ENCODE measurements around the gene RIPK4. TPM values are rescaled to one million over a fixed set of nuclear protein-coding genes. Genes with fewer than 3 reads are reported as not detected.
"Not testable (repeated sequence)": the region's sequence is repeated elsewhere in the genome, so short reads cannot be mapped to it uniquely, and the experiment has no call there.

RIPK4 gene
- total RNA-seq, 1 experiment from 2014 or later: 16.0 TPM

- Histone ChIP-seq H3K27me3 (replicated peaks; ENCODE audit: insufficient read depth, low read depth, low read length, poor library complexity) (no peaks in the 10 kb centered on the region), H3K4me3 (ENCODE audit: low read depth, low read length, poor library complexity, severe bottlenecking) (no peak overlapping the region), H3K4me1 (ENCODE audit: insufficient read depth, low read length, poor library complexity, severe bottlenecking) (no peaks in the 10 kb centered on the region), H3K36me3 (ENCODE audit: insufficient read depth, low read length, poor library complexity, severe bottlenecking) (no peaks in the 10 kb centered on the region), H3K9me3 (ENCODE audit: low read depth, low read length, poor library complexity, severe bottlenecking) (no peaks in the 10 kb centered on the region), H3K27ac (ENCODE audit: low read depth, low read length, poor library complexity, severe bottlenecking) (no peak overlapping the region)
- TF ChIP-seq CTCF (conservative IDR thresholded peaks at IDR 0.05; ENCODE audit: low read depth, low read length) (no peak), EZH2 (IDR thresholded peaks at IDR 0.05; ENCODE audit: borderline replicate concordance, low read depth, low read length, poor library complexity, severe bottlenecking) (no peak)
- ChIA-PET CTCF (no interaction called here), POLR2A (ENCODE audit: low non-redundant PET) (no interaction called here)
- intact Hi-C loops (cut with micrococcal nuclease; ENCODE audit: unreplicated experiment): no loop called here
- no peak for DNase-seq (ENCODE audit: low spot score)
- BruUV-seq (replicated peaks): no TSS peak
Measured at GRCh38 chr21:41698071-41698470, 68.8 kb downstream of the RIPK4 start.

- H3K36me3 ChIP-seq (ENCODE audit: insufficient read depth, low read length, poor library complexity, severe bottlenecking): no peaks in the 10 kb centered on the region
- BruUV-seq (replicated peaks): no TSS peak
- ChIA-PET POLR2A (ENCODE audit: low non-redundant PET) (no interaction called here), CTCF (no interaction called here)
- H3K27me3 ChIP-seq (replicated peaks; ENCODE audit: insufficient read depth, low read depth, low read length, poor library complexity): no peaks in the 10 kb centered on the region
- DNase-seq (ENCODE audit: low spot score): no peak
- H3K4me3 ChIP-seq (ENCODE audit: low read depth, low read length, poor library complexity, severe bottlenecking): no peak overlapping the region
- no peak overlapping the region for H3K27ac ChIP-seq (ENCODE audit: low read depth, low read length, poor library complexity, severe bottlenecking)
- intact Hi-C loops (cut with micrococcal nuclease; ENCODE audit: unreplicated experiment): no loop called here
- TF ChIP-seq EZH2 (IDR thresholded peaks at IDR 0.05; ENCODE audit: borderline replicate concordance, low read depth, low read length, poor library complexity, severe bottlenecking) (no peak), CTCF (conservative IDR thresholded peaks at IDR 0.05; ENCODE audit: low read depth, low read length) (no peak)
- no peaks in the 10 kb centered on the region for H3K4me1 ChIP-seq (ENCODE audit: insufficient read depth, low read length, poor library complexity, severe bottlenecking)
- H3K9me3 ChIP-seq (ENCODE audit: low read depth, low read length, poor library complexity, severe bottlenecking): no peaks in the 10 kb centered on the region
Measured at GRCh38 chr21:41695513-41695912, 71.3 kb downstream of the RIPK4 start.

GRCh38 chr21:41694042-41694441, 72.8 kb downstream of the RIPK4 start:
- H3K36me3 ChIP-seq (ENCODE audit: insufficient read depth, low read length, poor library complexity, severe bottlenecking); CTCF ChIA-PET; POLR2A ChIA-PET (ENCODE audit: low non-redundant PET); H3K27me3 ChIP-seq (replicated peaks; ENCODE audit: insufficient read depth, low read depth, low read length, poor library complexity); H3K9me3 ChIP-seq (ENCODE audit: low read depth, low read length, poor library complexity, severe bottlenecking); H3K4me3 ChIP-seq (ENCODE audit: low read depth, low read length, poor library complexity, severe bottlenecking); H3K4me1 ChIP-seq (ENCODE audit: insufficient read depth, low read length, poor library complexity, severe bottlenecking); DNase-seq (ENCODE audit: low spot score); BruUV-seq (replicated peaks); H3K27ac ChIP-seq (ENCODE audit: low read depth, low read length, poor library complexity, severe bottlenecking); intact Hi-C loops (cut with micrococcal nuclease; ENCODE audit: unreplicated experiment): not testable (repeated sequence)

- Histone ChIP-seq H3K36me3 (ENCODE audit: insufficient read depth, low read length, poor library complexity, severe bottlenecking) (no peaks in the 10 kb centered on the region), H3K4me1 (ENCODE audit: insufficient read depth, low read length, poor library complexity, severe bottlenecking) (no peaks in the 10 kb centered on the region), H3K4me3 (ENCODE audit: low read depth, low read length, poor library complexity, severe bottlenecking) (no peak overlapping the region), H3K9me3 (ENCODE audit: low read depth, low read length, poor library complexity, severe bottlenecking) (no peaks in the 10 kb centered on the region), H3K27ac (ENCODE audit: low read depth, low read length, poor library complexity, severe bottlenecking) (no peak overlapping the region), H3K27me3 (replicated peaks; ENCODE audit: insufficient read depth, low read depth, low read length, poor library complexity) (no peaks in the 10 kb centered on the region)
- BruUV-seq (replicated peaks): no TSS peak
- POLR2A ChIA-PET (ENCODE audit: low non-redundant PET): no interaction called here
- no peak for DNase-seq (ENCODE audit: low spot score)
- intact Hi-C loops (cut with micrococcal nuclease; ENCODE audit: unreplicated experiment): no loop called here
- no peak for TF ChIP-seq EZH2 (IDR thresholded peaks at IDR 0.05; ENCODE audit: borderline replicate concordance, low read depth, low read length, poor library complexity, severe bottlenecking)
- TF ChIP-seq CTCF (conservative IDR thresholded peaks at IDR 0.05; ENCODE audit: low read depth, low read length): no peak
- CTCF ChIA-PET: no interaction called here
Measured at GRCh38 chr21:41692185-41692565, 74.7 kb downstream of the RIPK4 start.
